Measurements from ENCODE around the gene ENO1.

DNA sequence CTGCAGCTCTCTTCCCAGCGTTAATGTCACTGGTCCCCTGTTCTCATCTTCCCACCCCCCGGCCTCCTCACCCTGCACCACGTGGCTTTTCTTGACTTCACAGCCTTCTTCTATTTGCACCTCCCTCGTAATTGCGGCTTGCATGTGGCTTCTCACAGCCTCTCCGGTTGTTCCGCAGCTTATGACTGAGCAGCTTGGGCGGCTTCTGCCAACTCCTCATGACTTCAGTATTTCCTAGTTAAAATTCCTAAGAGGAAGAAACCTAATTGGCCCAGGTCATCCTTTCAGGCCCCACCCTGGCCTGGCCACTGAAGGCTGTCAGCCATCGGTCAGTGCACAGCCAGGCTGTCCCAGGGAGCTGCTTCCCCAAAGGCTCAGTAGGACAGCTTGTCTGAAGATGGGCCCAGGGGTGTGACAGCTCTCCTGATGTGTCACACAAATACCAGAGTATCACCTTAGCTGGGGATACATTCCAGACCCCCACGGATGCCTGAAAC lies 52.5 kb downstream of the ENO1 start:
- no peak for TF ChIP-seq JUND (IDR thresholded peaks at IDR 0.05; ENCODE audit: low read depth, low read length)
- no peak for TF ChIP-seq CHD2 (IDR thresholded peaks at IDR 0.05; ENCODE audit: borderline replicate concordance, low read depth, low read length)
- TF ChIP-seq POLR2A (IDR thresholded peaks at IDR 0.05; ENCODE audit: low read depth, low read length): no peak

Measured in GM12878 (cell line).